ENCODE results near the gene SHB.

SHB gene

DNA sequence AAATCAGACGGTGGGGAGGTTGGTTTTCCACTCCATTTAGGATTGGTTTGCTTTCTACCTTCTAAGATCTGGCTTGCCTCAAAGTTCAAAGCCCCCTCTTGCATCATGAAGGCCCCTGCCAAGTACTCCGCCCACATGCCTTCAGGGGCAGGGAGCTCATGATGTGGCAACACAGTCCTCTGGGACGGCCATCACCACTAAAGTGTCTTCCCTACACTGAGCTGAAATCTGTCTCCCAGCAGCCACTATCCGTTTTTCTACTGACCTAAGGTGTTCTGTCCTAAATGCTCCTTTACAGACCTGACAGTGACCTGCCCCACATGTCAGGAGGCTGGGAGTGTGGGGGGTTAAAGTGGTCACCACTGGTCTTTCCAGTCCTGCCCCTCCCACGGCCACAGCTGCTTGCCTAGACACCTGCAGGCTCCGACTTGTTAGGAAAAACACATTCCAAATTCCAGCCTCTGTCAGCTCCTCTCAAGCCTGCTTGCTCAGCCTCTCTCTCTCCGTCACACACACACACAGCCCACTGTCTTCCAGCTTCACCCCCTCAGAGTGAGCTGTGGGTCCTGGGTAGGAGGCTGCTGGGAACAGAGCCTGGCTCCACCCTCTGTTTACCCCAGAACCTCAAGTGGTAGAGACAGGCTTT, 44.9 kb downstream of the SHB start:
- DNase-seq (ENCODE audit: low read depth) = no peak

DNA sequence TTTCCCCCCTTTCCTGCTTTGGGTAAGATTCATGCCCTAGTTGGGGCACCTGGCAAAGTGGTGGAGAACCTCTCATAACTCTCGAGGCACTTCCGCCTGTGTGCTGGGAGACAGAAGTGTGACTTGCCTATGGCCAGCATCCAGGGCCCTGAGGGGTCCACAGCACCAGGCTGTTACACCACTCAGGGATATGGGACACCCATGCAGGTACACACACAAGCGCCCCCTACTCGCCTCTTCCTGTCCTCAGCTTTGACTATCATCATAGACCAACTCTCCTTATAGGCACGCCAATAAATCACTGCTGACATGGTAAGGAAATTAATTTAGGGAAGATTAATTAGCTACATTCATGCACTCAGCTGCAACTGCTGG, 45.4 kb downstream of the SHB start:
- no peak for DNase-seq (ENCODE audit: low read depth)

DNA sequence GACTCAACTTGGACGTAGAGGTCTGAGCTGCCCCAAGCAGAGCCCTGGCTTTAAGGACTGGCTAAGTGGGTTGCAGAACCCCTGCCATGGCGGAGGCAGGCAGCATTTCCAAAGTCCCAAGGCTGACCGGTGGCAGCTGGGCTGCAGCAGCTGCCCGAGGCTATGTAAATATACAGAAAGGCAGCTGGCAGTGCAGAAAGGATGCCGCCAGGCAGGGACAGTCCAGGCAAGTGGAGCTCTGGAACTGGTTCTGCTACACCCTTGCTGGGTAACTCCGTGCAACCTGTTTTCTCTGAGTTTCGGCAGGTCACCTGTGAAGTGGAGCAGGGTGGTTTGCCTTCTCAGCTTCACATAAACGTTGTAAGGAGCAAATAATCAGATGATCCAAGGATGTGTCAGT, 46.0 kb downstream of the SHB start:
- no peak for DNase-seq (ENCODE audit: low read depth)

DNA sequence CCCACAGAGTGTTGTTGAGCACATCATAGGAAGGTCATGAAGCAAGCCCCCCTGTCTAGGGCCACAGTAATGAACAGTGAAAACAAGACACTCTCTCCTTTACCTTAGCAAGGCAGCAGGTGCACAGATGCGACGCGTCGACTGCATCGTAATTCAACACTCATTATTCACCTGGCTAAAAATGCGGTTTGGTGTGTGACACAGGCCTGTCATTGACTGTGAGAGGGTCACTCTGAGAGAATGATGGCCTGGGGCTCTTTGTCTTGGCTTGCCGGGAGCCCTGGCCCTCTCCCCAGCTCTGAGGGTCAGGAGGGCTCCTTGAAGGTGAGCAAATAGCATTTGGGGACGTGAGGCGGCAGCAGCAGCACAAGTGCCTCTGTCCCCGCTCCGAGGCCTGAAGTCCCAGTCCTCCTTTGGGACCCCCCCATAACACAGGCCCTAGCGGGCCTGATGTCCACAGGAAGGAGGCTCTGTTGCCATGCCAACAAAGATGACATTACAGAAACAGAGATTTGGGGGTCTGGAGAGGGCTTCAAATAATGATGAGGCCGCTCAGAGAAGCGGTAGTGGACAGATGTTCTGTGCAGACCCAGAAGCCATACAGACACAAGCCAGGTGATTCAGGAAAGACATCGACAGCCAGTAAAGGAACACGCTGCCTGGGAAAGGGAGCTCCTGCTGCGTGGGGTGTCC, 46.7 kb downstream of the SHB start:
- DNase-seq (ENCODE audit: low read depth) = no peak

DNA sequence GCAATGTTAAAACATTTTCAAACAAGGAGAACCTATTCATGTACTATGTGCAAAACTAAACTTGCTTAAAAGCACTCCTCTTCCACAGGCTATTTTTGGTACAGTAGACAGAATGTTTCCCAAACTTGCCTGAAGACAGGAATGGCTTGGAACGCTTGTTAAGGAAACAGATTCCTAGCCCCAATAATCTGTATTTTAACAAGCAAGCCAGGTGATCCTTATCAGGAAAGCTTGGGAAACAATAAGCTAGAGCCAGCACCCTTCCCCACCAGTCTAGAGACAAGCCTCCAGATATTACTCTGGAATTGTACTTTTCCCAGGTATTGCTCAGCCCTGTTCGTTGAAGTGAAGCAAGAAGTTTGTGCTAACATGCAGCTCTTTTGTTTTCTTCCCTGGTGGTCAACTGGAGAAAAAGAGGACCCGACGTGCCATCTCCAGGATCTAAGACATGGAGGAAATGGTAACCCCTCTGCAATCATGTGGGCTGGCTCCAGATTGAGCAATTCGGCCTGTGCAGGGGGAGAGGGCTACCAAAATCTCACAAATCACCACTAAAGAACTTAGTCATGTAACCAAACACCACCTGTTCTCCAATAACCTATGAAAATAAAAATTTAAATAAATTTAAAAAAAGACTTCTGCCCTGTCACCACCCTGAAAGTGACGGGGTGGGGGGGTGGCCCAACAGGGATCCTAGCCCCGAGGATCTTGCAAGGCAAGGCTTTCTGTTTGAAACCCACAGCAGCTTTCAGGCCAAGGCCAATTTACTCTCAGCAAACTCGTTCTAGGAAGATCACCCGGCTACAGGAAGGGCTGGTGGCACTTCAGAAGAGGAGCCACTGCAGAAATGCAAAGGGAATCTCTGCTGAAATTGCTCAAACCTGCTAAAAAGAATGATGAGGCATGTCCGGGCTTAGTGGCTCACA, 48.6 kb downstream of the SHB start:
- no peak for DNase-seq (ENCODE audit: low read depth)

DNA sequence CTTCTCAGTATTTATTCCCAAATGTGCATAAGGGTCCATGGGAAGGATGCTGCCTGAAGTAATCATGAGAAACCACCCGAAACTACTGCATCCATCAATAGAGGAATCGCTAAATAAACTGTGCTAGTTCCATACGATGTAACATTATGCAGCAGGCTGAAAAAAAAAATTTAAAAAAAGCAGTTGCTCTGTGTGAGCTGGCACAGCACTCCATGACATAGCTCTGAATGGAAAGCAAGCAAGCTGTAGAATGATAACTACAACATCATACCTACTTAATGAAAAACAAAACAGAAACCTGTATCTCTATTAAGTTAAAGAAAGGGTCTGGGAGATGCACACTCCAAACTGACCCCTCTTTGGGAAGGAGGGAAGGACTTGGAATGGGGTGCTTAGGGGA, 49.3 kb downstream of the SHB start:
- no peak for DNase-seq (ENCODE audit: low read depth)

DNA sequence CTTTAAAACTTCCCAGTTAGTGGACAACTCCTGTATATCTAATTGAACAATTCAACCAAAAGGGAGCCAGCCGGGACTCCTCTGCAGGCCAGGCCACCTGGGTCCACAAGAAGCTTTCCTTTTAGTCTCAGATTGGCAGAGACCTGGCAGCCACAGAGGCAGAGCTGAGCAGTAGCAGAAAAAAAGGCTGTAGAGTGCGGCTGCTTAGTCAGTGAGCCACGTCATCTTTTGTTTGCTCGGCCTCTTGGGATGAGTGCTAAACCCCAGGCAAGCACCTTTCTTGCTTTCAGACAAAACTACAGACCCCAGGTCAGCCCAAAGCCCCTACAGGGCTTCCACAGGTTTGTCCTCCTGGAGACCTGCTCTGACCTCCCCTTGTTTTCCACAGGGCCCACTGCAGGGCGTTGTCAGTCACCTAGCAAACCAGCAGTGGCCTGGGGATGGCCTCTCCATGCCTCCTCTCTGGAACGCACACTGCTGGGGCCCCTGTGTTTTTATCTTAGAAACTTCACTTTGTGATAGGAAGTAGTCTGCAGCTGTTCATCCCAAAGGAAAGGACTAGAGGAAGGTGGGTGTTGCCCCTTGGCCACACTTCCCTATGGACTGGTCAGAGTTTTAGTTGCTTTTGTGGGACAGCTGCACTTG, 49.9 kb downstream of the SHB start:
- peak; percentile 60 for DNase-seq (ENCODE audit: low read depth)

DNA sequence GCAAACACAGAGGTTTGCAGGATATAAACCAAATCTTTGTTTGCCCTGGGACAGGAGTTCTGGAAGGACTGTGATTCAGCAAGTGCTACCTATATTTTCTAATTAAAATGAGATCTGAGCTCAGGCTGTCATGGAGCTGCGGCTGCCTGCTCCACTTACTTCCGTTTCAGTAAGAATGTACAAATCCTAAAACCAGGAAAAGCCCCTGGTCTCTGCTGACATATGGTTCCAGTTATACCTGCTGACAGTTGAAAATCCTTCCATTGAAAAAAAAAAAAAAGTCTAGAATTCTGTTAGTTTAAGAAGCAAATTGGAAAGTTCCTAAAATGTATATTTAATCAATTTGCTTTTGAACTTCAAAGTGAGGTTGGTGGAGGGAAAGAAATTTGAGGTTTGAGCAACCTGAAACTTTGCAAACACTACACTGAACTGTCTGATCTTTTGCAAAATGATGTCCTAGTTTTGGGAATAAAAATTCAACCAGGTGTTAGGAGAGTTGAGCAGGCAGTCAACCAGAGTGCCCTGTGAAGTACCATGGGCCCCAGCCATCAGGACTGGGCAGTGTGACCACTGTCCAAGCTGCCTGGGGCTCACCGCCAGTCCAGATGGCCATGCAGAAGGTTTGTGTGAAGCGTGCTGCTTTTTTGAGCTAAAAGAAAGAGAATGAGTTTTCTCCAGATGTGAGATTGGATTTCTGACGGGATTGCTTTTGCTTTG, 50.6 kb downstream of the SHB start:
- DNase-seq (ENCODE audit: low read depth) = no peak

DNA sequence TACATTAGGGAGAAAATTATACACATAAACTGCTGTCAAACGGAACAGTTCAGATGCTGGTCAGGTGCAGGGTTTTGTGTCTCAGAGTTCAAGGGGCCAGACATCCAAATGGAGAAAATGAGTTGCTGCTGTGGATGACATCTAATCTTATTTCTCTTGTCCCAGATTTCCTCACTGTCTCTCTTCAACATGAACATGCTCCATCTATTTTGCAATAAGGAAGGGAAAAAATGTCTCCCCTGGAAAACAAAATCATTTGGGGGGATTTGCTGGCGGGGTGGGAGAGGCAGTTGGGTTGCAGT, 51.2 kb downstream of the SHB start:
- DNase-seq (ENCODE audit: low read depth) = no peak

DNA sequence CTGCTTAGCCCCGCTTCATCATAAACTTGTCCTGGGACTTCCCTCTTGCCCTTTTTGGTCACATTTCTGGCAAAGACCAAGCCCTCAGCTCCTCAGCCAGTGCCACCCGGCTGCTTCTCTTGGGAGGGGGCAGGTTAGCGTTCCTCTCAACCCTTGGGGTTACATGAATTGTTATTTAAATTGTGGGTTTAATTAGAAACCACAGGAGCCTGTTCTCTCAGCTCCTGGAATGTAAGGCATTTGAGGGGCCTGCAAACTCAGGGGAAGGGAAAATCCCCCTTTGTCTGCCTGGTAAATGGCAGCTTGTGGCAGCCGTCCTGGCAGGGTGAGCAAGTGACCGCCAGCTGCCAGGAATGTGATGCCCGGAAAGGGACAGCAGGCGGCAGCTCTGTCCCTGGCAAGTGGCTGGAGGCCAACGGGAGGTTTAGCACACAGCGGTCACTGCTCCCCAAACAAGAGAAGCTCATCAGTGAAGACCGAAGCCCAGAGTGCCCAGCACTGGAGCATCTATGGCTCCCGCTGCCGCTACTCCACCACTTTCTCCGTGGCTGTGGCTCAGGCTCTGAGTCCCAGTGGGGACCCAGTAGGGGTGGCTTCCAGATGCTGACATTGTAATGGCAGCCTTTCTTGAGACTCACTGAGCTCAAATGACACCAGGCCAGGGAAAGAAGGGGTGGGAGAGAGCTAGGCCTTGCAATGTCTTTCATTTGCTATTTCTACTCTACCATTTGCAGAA, 51.7 kb downstream of the SHB start:
- no peak for DNase-seq (ENCODE audit: low read depth)

DNA sequence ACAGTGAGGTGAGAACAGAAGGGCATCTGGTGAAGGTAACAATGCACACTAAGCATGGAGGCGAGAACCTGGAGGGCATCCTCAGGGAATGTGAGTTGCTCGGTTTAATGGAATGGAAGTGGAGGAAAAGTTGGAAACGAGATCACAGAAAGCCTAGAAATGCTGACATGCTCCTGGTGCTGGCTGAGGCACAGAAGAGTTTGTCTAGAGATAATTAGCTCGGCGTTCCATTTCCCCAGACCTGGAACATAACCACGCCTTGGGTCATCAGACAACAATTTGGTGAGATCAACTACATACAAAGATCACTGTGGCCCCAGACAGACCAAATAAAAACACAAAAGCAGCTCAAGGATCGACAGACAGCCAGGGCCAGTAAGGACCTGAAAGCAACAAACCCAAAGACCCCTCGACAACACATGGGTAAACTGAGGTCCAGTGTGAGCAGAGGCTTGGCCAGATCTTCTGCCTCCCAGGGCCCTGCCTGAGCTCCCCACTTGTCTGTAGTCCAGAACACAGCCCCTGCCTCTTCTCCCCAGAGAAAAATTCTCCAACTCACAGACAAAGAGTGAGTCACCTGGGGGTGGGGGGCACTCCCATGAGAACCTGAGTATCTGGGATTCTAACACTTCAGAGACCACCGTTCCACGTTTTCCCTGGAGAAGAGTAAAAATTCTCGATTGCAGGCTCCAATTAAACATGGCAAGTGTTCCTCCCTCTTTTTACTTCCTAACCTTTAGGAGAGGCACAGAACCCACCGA, 52.5 kb downstream of the SHB start:
- DNase-seq (ENCODE audit: low read depth) = no peak

DNA sequence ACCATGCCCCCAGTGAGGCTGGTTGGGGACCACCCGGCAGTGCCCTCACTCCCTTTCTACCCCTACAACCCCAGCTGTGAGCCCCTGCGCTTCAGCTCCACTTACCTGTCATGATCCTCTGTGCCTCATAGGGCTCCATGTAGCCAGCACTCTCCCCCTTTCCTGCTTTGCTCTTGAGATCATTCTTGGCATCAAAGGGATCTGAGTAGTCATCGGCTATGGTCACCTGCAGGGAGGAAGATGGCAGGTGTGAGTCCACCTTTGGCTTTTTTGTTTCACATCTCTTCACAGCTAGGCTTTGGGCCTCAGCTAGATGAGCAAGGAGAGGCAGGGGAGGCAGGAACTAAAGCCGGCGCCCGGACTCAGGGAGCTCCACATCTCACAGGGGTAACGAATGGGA, 53.1 kb downstream of the SHB start:
- DNase-seq (ENCODE audit: low read depth) = no peak

DNA sequence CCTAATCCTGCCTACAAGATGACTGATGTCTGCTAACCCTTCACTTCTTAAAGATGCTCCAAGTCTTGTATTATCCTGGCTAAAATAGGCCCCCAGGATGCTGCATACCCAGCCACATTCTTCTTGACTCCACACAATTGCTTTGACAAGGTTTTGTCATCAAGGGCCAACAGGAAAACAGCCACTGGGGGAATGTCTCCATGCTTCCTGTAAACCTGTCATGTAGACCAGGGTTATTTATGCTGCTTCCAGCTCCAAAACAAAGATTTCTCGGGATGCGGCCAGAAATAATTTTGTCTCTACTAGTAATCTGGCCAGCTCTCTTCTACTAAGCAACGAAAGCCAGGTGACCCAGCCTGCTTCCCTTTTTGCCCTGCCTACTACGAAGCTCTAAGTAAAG, 53.8 kb downstream of the SHB start:
- no peak for DNase-seq (ENCODE audit: low read depth)

DNA sequence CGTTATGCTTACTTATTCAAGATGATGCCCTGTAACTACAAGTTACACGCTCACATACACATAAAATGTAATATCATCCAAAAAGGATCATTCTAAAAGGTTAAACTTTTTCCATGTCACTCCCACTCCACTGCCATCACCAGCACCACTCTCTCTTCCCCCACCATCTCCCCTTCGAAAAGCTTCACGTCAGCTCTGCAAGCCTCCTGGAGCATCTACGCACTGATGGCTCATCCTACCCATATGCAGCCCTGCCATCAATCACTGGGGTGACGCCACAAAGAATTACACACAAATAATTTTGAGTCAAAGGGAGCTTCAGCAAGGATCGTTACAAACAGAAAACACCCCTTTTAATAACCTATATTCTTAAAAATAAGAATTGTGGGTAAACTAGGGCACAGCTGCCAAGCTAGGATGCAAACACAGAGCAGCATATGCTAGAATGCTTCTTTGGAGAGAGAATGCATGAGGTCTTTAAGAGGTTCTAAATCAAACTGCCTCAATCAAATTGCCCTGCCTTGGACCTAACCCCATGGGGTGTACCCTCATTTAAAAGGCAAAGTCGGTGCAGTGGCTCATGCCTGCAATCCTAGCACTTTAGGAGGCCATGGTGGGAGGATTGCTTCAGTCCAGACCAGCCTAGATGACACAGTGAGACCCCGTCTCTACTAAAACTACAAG, 56.1 kb downstream of the SHB start:
- no peak for DNase-seq (ENCODE audit: low read depth)

DNA sequence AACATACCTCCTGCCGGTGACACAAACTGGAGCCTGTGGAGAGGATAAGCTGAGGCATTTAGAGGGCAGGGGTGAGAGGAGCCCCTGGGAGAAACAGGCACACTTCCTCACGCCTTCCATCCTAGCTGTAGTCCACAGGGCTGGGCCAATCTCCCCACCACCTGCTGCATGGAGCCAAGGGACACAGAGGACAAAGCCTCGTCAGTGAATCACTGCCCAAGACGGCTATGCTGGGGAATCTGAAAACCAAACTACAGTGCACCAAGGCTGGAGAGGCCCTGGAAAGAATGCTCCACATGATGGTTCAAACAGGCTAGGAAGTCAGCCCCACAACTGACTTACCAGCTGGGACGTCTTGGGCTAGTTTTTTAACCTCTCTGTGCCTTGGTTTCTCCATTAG, 57.0 kb downstream of the SHB start:
- no peak for DNase-seq (ENCODE audit: low read depth)

DNA sequence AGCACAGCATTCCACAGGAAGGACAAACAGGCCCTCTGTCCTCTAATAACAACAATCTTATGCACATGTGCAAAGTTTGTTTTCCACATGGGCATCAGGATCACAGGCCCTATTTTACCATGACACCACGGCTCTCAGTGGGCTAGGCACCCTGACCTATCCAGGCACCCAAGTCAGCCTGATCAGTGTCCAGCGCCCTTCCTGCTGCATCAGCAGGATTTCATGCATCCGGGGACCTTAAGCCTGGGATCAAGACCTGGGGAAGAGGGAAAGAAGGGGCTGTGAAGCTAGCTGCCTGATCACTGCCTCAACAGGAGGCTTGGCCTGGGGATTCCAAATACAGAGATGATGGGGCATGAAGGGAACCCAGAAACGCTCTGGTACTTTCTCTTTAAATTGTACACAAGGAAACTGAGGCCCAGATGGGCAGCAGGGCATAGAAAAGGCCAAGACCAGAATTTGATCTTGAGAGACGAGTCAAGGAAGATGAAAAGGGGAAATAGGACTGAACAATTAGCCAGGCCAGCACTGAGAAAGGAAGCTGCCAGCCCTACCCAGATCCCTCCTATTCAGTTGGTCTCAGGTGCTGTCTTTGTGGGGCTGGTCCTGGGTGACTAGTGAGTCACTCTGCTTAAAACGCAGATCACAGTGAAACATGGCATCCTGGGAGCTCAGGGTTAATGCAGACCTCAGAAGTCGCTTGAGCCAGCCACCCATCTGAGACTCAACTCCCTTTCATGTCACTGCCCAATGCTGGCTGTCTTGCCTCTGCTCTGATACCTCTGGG, 57.9 kb downstream of the SHB start:
- no peak for DNase-seq (ENCODE audit: low read depth)

DNA sequence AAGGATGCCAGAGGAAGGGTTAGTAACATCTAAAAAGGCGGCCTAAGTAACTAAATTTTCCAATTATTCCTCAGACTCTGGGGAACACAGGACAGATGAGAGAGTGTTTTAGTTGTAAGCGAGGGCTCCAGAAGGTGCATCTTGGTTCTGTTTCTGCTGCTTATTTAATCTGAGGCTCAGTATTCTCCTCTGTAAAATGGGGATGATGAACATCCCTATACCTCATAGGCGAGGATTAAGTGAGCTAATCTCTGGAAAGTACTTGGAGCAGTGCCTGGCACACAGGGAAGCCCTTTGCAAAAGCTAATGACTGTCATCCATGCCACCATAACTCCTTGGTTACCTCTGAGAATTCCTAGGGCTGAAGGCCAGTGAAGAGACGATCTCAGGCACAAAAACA, 59.0 kb downstream of the SHB start:
- no peak for DNase-seq (ENCODE audit: low read depth)

DNA sequence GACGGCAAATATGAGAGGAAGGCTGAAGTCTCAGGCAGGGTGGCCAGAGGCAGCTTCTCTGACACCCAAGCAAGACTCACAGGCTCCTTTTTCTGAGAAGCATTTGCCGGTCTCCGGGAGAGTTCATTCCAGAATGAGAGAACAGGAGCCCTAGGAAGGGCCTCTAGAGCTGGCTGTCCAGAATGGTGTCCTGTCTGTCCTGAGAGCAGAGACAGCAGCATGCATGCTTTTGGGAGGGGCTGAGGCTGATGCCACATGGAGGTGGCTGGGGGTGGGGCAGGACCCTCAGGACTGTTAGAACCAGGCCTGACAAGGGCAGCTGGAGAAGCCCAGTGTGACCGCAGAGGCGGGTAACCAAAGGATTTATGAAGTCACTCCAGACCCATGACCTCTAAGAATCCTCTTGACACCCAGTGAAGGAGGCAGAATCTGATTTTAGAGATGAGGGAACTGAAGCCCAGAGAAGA, 60.0 kb downstream of the SHB start:
- DNase-seq (ENCODE audit: low read depth) = no peak

Data from stromal cell of bone marrow (primary cell).